ENCODE data around the gene APBA1.

The APBA1 gene

DNA sequence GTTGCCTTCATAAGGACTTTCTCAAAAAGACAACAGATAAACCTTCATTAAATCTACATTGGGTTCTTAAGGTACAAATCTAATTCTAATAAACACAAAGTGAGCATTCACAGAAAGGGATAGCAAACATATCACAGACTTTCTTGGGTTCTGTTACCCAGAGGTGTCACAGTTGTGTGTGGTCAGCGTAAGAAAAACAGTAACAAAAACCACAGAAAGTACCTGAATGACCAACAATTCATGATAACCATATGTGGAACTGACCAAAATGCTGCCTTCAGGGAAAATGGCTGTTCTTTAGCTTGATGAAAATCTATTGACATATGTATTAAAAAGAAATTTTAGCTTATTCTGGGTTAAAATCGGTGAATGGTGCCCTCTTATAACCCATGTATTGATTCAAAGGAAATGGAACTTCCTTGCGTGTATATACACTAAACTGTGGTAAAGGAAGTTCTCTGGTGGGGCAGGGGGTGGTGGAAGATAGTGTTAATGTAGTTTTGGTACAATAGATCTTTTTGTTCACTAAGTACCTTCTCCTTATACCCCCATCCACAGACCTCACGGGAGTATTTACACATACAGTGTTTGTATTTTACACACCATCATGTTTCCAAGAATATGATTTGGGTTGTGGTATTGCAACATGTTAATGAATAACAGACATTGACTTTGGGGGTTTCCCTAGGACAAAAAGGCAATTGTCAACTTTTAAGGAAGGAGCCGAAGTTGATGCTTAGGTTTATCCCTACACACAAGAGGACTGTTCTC, 152.5 kb downstream of the APBA1 start:
- no peaks in the 10 kb centered on the region for H3K36me3 ChIP-seq (ENCODE audit: insufficient read depth, low read length)
- no peak overlapping the region for H3K4me3 ChIP-seq (ENCODE audit: low read length)
- H3K4me1 ChIP-seq (ENCODE audit: insufficient read depth, low read length): no peaks in the 10 kb centered on the region
- H3K27ac ChIP-seq (ENCODE audit: low read depth, low read length): no peak overlapping the region
- no peaks in the 10 kb centered on the region for H3K27me3 ChIP-seq (ENCODE audit: insufficient read depth, low read length)
- 96% methylated on average over 4 of the region's 5 CpGs for WGBS
- no peaks in the 10 kb centered on the region for H3K9me3 ChIP-seq (ENCODE audit: insufficient read depth, low read depth, low read length)
- no peak overlapping the region for H3K9ac ChIP-seq (ENCODE audit: low read depth, low read length)

DNA sequence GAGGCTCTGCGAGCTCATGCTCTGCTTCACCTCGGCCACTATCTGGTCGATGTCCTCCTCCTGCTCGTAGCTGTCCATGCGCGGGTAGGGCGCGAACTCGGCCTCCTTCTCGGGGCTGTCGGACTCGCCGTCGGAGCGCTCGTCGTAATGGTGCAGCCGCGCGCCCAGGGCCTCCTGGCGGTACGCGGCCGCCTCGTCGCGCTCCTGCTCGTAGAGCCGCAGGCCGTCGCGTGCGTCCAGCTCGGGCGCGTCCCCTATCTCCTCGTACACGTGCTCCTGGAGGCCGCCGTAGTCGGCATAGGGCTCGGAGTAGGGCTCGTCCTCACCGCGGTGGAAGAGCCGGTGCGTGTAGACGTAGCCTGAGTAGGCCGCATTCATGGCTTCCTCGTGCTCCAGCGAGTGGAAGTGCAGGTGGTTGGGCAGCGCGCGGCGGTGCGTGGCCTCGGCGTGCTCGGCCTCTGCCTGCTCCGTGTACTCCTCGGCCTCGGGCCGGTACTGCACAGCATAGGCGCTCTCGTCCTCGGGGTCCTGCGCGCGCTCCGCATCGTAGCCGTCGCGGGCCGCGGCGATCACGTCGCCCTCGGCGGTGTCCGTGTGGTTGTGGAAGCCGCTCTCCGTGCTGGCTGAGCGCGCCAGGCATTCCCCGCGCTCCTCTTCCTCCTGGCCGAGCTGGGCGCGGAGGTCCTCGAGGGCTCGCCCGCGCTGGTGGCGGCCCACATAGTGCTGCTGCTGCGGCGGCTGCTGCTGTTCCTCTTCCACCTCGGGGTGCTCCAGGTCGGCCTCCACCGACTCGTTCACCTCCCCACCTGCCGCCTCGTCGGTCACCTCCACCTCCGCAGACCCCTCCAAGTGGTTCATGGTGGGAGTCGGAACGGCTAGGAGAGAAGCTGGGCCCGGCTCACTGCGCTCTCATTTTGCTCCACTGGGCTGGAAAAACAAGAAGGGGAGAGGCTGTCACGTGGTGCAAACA, 155.5 kb downstream of the APBA1 start:
- 96% methylated on average over 111 of the region's 111 CpGs for WGBS
- H3K9me3 ChIP-seq (ENCODE audit: insufficient read depth, low read depth, low read length): no peaks in the 10 kb centered on the region
- H3K9ac ChIP-seq (ENCODE audit: low read depth, low read length): no peak overlapping the region
- no peaks in the 10 kb centered on the region for H3K27me3 ChIP-seq (ENCODE audit: insufficient read depth, low read length)
- no peak overlapping the region for H3K4me3 ChIP-seq (ENCODE audit: low read length)
- H3K27ac ChIP-seq (ENCODE audit: low read depth, low read length): no peak overlapping the region
- H3K4me1 ChIP-seq (ENCODE audit: insufficient read depth, low read length): peaks cover 8% of the 10 kb centered on the region; the same call in 1 of the 2 replicates
- no peaks in the 10 kb centered on the region for H3K36me3 ChIP-seq (ENCODE audit: insufficient read depth, low read length)

DNA sequence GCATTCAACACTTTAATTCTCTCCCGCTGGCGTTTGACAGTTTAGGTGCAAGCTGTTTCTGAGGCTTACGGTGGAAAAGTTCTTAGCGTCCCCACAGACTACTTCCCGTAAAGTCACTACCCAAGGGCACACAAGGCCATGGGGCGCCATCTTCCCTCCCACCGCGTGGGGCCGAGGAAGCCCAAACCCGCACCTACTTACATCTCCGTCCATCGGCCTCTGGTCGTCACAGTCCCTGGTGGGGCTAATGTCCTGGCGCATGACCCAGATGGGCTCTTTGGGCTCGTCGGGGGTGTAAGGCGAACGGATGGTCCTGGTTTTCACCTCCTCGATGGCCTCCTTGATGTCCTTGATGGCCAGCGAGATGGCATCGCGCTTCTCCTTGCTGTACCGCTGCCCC, 156.4 kb downstream of the APBA1 start:
- 96% methylated on average over 23 of the region's 23 CpGs for WGBS
- Histone ChIP-seq H3K27me3 (ENCODE audit: insufficient read depth, low read length) (no peaks in the 10 kb centered on the region), H3K27ac (ENCODE audit: low read depth, low read length) (no peak overlapping the region), H3K4me1 (ENCODE audit: insufficient read depth, low read length) (peaks cover 8% of the 10 kb centered on the region; the same call in 1 of the 2 replicates), H3K36me3 (ENCODE audit: insufficient read depth, low read length) (no peaks in the 10 kb centered on the region), H3K4me3 (ENCODE audit: low read length) (no peak overlapping the region), H3K9me3 (ENCODE audit: insufficient read depth, low read depth, low read length) (no peaks in the 10 kb centered on the region), H3K9ac (ENCODE audit: low read depth, low read length) (no peak overlapping the region)

DNA sequence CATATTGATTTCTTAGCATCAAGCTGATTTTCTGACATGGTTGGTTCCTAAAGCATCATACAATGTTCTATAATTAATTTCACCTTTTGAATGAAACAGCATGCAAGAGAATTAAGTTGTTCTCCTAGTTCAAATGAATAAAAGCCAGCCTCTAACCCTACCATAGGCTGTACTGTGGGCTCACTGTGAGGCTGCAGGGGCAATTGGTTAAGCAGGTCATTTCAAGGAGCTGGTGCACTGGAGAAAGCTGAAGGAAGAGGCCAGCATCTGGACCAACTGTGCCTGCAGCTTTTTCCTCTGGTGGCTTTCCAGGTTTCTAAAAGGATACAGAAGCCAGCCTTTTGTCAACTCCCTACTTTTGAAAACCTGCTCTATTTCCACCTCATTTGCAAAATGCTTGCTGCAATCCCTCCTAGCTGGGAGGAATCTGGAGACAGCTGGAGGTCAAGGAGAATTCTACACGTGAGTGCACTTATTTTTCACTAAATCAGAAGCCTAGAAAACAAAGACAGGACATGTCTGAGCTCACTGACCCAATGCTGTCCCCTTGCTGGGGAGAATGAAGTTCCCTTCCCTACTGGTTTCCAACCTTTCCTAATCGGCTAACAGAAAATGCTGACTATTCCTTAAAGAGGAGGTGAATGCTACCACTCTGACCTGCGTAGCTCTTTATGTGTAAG, 158.9 kb downstream of the APBA1 start:
- Histone ChIP-seq H3K36me3 (ENCODE audit: insufficient read depth, low read length) (no peaks in the 10 kb centered on the region), H3K4me3 (ENCODE audit: low read length) (no peak overlapping the region), H3K4me1 (ENCODE audit: insufficient read depth, low read length) (peaks cover 8% of the 10 kb centered on the region; the same call in 1 of the 2 replicates), H3K9me3 (ENCODE audit: insufficient read depth, low read depth, low read length) (no peaks in the 10 kb centered on the region), H3K27ac (ENCODE audit: low read depth, low read length) (no peak overlapping the region), H3K27me3 (ENCODE audit: insufficient read depth, low read length) (no peaks in the 10 kb centered on the region), H3K9ac (ENCODE audit: low read depth, low read length) (no peak overlapping the region)
- WGBS: 26% methylated on average over 2 of the region's 3 CpGs

DNA sequence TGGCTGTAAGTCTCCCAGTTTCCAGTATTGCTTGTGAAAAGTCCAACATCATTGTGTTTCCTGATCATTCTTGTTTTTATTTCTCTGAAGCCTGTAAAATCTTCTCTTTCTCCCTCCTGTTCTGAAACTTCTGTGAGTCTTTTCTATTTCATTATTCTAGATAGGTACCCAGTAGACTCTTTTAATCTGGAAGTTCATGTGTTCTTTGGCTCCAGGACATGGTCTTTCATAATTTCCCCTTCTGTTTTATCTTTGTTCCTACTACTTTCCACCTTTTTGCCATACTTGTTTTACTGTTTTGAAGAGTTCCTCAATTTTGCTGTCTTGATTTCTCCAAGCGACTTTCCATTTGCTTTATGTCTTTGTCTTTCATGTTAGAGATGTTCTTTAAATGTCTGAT, 168.1 kb downstream of the APBA1 start:
- WGBS: 100% methylated on average over 1 of the region's 1 CpG
- no peak overlapping the region for H3K4me3 ChIP-seq (ENCODE audit: low read length)

DNA sequence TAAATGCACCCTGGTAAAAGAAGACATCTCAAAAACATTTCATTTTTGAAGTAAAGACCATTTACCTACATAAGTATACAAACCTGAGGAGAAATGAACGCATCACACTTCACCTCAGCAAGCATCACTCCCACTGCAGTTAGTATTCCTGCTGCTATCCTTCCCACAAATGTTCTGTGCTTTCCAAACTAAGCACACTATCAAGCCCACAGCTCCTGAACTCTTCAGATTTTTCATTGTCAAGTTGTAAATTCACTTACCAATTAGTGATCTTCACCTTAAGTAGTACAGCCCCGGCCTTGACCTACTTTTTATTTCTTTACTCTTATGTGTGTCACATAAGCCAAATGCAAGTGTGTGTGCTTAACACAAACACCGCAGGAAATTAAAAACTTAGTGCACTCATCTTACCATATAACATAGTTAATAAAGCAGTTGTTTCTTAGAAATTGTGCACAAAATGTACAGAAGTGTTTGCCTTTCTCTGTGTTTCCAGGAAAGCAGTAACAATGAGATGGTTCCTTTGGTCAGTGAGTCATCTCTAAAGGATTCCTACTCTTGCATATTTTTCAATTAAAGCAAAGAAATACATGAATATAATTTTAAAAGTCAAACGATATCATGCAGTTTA, 169.4 kb downstream of the APBA1 start:
- Histone ChIP-seq H3K27ac (ENCODE audit: low read depth, low read length) (no peak overlapping the region), H3K4me1 (ENCODE audit: insufficient read depth, low read length) (peaks cover 13% of the 10 kb centered on the region), H3K9me3 (ENCODE audit: insufficient read depth, low read depth, low read length) (no peaks in the 10 kb centered on the region; the same call in 1 of the 2 replicates), H3K27me3 (ENCODE audit: insufficient read depth, low read length) (no peaks in the 10 kb centered on the region), H3K4me3 (ENCODE audit: low read length) (no peak overlapping the region), H3K9ac (ENCODE audit: low read depth, low read length) (no peak overlapping the region), H3K36me3 (ENCODE audit: insufficient read depth, low read length) (no peaks in the 10 kb centered on the region)
- WGBS: 91% methylated on average over 4 of the region's 4 CpGs

More for the DNA sequence above, 168.1 kb downstream of the APBA1 start:
- H3K4me1 ChIP-seq (ENCODE audit: insufficient read depth, low read length): peaks cover 13% of the 10 kb centered on the region
- no peaks in the 10 kb centered on the region for H3K36me3 ChIP-seq (ENCODE audit: insufficient read depth, low read length)
- no peaks in the 10 kb centered on the region; the same call in 1 of the 2 replicates for H3K9me3 ChIP-seq (ENCODE audit: insufficient read depth, low read depth, low read length)
- H3K27me3 ChIP-seq (ENCODE audit: insufficient read depth, low read length): no peaks in the 10 kb centered on the region
- H3K27ac ChIP-seq (ENCODE audit: low read depth, low read length): no peak overlapping the region
- no peak overlapping the region for H3K9ac ChIP-seq (ENCODE audit: low read depth, low read length)

DNA sequence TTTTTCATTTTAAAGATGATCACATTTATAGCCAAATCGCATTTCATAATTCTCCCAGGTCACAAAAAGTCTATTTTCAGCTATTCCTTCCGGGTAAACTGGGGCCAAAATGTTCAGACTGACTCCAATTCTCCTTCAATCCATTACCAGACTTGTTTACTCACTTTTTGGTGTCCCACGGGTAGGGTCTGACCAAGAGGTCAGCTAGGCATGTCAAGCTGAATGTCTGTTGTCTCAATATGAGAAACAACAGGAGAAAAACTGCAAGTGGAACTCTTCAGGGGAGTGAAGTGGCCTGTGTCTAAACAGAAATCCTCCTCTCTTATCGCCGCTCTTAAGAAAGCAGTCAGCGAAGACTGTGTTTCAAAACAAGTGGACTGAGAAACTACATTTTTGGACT, 171.3 kb downstream of the APBA1 start:
- Histone ChIP-seq H3K9ac (ENCODE audit: low read depth, low read length) (no peak overlapping the region), H3K4me3 (ENCODE audit: low read length) (no peak overlapping the region), H3K27me3 (ENCODE audit: insufficient read depth, low read length) (no peaks in the 10 kb centered on the region), H3K9me3 (ENCODE audit: insufficient read depth, low read depth, low read length) (no peaks in the 10 kb centered on the region; the same call in 1 of the 2 replicates), H3K36me3 (ENCODE audit: insufficient read depth, low read length) (no peaks in the 10 kb centered on the region), H3K27ac (ENCODE audit: low read depth, low read length) (no peak overlapping the region), H3K4me1 (ENCODE audit: insufficient read depth, low read length) (peaks cover 13% of the 10 kb centered on the region)
- WGBS: 90% methylated on average over 6 of the region's 6 CpGs

DNA sequence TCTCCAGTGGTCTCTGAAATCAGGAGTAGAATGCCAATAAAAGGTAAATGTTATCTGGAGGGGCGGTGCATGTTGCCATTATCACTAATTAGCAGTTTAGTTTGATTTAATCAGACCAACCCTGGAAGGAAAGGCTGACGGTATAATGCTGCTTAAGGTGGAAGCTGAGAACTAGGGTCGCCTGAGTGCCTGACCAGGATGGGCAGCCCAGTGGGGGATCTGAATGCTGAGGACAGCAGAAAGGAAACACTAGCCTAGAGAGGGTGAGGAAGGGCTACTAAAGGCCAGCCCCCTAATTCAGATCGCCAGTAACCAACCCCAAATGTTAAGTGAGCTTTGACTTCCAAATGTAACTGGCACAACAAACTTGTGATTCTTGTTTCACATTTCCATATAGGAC, 172.2 kb downstream of the APBA1 start:
- Histone ChIP-seq H3K9me3 (ENCODE audit: insufficient read depth, low read depth, low read length) (no peaks in the 10 kb centered on the region), H3K4me1 (ENCODE audit: insufficient read depth, low read length) (peaks cover 17% of the 10 kb centered on the region), H3K9ac (ENCODE audit: low read depth, low read length) (no peak overlapping the region), H3K27me3 (ENCODE audit: insufficient read depth, low read length) (no peaks in the 10 kb centered on the region), H3K36me3 (ENCODE audit: insufficient read depth, low read length) (no peaks in the 10 kb centered on the region), H3K4me3 (ENCODE audit: low read length) (no peak overlapping the region), H3K27ac (ENCODE audit: low read depth, low read length) (no peak overlapping the region)
- 44% methylated on average over 4 of the region's 4 CpGs for WGBS

DNA sequence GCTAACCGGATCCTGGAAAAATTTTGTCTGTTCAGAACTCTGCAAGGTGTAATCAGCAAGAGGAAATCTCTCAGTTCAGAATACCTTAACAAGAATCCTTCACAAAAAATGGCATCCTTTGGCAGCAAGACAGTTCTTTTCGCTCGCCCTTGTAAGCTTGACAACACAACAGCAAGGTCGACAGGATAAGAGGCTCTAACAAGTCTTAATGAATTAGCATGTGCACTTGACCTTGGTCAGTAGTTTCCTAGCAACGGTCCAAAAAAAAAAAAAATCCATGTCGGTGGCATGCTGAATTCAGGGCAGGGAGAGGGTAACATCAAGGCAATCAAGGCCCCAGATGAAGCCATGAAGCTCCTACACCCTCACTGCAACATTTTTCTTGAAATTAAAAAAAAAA, 172.8 kb downstream of the APBA1 start:
- no peak overlapping the region for H3K4me3 ChIP-seq (ENCODE audit: low read length)
- H3K27ac ChIP-seq (ENCODE audit: low read depth, low read length): no peak overlapping the region
- WGBS: 65% methylated on average over 6 of the region's 6 CpGs
- no peaks in the 10 kb centered on the region for H3K36me3 ChIP-seq (ENCODE audit: insufficient read depth, low read length)
- H3K9ac ChIP-seq (ENCODE audit: low read depth, low read length): no peak overlapping the region
- peaks cover 20% of the 10 kb centered on the region for H3K4me1 ChIP-seq (ENCODE audit: insufficient read depth, low read length)
- no peaks in the 10 kb centered on the region for H3K27me3 ChIP-seq (ENCODE audit: insufficient read depth, low read length)
- no peaks in the 10 kb centered on the region for H3K9me3 ChIP-seq (ENCODE audit: insufficient read depth, low read depth, low read length)

DNA sequence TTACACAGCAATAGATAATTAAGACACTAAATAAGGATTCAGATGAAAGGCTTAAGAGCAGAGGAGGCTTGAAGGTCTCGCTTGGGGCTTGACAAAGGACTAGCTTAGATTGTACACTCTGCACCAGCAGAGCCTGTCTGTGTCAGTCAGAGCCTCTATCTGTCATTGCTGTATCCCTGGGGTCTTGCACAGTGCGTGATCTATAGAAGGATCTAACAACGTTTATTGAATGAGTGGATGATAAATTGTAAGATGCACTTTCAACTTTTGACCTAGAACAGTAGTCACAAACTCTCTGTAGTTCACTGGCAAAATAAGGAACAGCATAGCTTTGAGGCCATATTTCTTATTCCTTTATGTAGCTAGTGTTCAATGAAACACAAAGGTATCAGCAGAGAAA, 173.7 kb downstream of the APBA1 start:
- H3K27ac ChIP-seq (ENCODE audit: low read depth, low read length): no peak overlapping the region
- H3K9ac ChIP-seq (ENCODE audit: low read depth, low read length): no peak overlapping the region
- H3K27me3 ChIP-seq (ENCODE audit: insufficient read depth, low read length): no peaks in the 10 kb centered on the region
- no peaks in the 10 kb centered on the region for H3K9me3 ChIP-seq (ENCODE audit: insufficient read depth, low read depth, low read length)
- H3K4me1 ChIP-seq (ENCODE audit: insufficient read depth, low read length): peaks cover 20% of the 10 kb centered on the region
- 94% methylated on average over 3 of the region's 3 CpGs for WGBS
- no peaks in the 10 kb centered on the region for H3K36me3 ChIP-seq (ENCODE audit: insufficient read depth, low read length)
- H3K4me3 ChIP-seq (ENCODE audit: low read length): no peak overlapping the region

Data from HUES64 (cell line).